Panc1 (cell line): ENCODE measurements around the gene UBAC2. TPM values are rescaled to one million over a fixed set of nuclear protein-coding genes. Genes with fewer than 3 reads are reported as not detected.

Experiments
- ATAC-seq: fragments of 200-7000 bp; cut with Tn5 transposase; 2 replicates; pipeline ENCODE4 v1.9.1; 2020; ENCODE audit warnings: mild to moderate bottlenecking, moderate library complexity
- BruUV-seq: library from RNA; stranded (reverse); fragments of 400-500 nt; replicated peaks from 2 replicates; lab custom pipeline; 2021; lab: Mats Ljungman, UMichigan
- CTCF ChIA-PET: fragments of 300-600 bp; sonication (Branson Sonifier 250); formaldehyde crosslinking; loops from one replicate; lab custom pipeline; 2022; ENCODE audit warnings: antibody characterized with exemption; lab: Charles Lee
- POLR2A ChIA-PET: fragments of 300-600 bp; sonication (Branson Sonifier 250); formaldehyde crosslinking; loops from one replicate; lab custom pipeline; 2022; ENCODE audit warnings: antibody characterized with exemption; lab: Charles Lee
- DNase-seq: peaks from one replicate; pipeline ENCODE4 v3.0.0-alpha.2; 2010; ENCODE audit warnings: low read depth, low spot score
- H3K27ac ChIP-seq: 2 replicates; pipeline ENCODE4 v1.5.1; 2011; ENCODE audit warnings: mild to moderate bottlenecking, low read length, inconsistent platforms
- H3K27me3 ChIP-seq: fragments of 200-500 bp; sonication (Bioruptor generic); 2 replicates; pipeline ENCODE4 v1.6.0; 2014; ENCODE audit warnings: low read length, inconsistent platforms; ENCODE audit not compliant: control insufficient read depth, insufficient read depth
- H3K36me3 ChIP-seq: fragments of 200-500 bp; sonication (Bioruptor generic); 2 replicates; pipeline ENCODE4 v1.5.1; 2014; ENCODE audit warnings: inconsistent platforms, mild to moderate bottlenecking, low read length, moderate library complexity; ENCODE audit not compliant: control insufficient read depth, insufficient read depth
- H3K4me1 ChIP-seq: 2 replicates; pipeline ENCODE4 v1.5.1; 2011; ENCODE audit warnings: inconsistent platforms, mild to moderate bottlenecking, low read length, moderate library complexity; ENCODE audit not compliant: control insufficient read depth, insufficient read depth
- H3K4me3 ChIP-seq, 2 experiments: 2 replicates each; pipeline ENCODE4 v1.5.1; 2011 to 2012; ENCODE audit warnings: low read depth in 2 of 2, low read length in 2 of 2, mild to moderate bottlenecking in 2 of 2, inconsistent platforms in 1 of 2, moderate library complexity in 1 of 2
- H3K9me3 ChIP-seq: fragments of 200-500 bp; sonication (Bioruptor generic); 2 replicates; pipeline ENCODE4 v1.5.1; 2014; ENCODE audit warnings: low read depth, mild to moderate bottlenecking, inconsistent platforms, low read length, moderate library complexity; ENCODE audit not compliant: control insufficient read depth, insufficient read depth
- POLR2AphosphoS5 ChIP-seq: IDR thresholded peaks from 2 replicates; pipeline ENCODE4 v1.6.1; 2012; ENCODE audit warnings: mild to moderate bottlenecking, low read depth, low read length, moderate library complexity
- REST ChIP-seq, 2 experiments: IDR thresholded peaks; 2 replicates each; pipeline ENCODE4 v1.6.1; 2011 to 2012; ENCODE audit warnings: low read depth in 2 of 2, control low read depth in 1 of 2, low read length in 1 of 2, mild to moderate bottlenecking in 1 of 2, moderate library complexity in 1 of 2; ENCODE audit not compliant: insufficient read depth in 1 of 2
- SIN3A ChIP-seq: IDR thresholded peaks from 2 replicates; pipeline ENCODE4 v1.6.1; 2012; ENCODE audit warnings: low read depth, mild to moderate bottlenecking, low read length, moderate library complexity, borderline replicate concordance; ENCODE audit not compliant: insufficient read depth
- TCF7L2 ChIP-seq: IDR thresholded peaks from 2 replicates; pipeline ENCODE4 v1.6.1; 2011; ENCODE audit warnings: mild to moderate bottlenecking, low read depth, low read length, inconsistent platforms
- in situ Hi-C: cut with HindIII; loops from 2 replicates; pipeline ENCODE4 v1.10.0; 2016; ENCODE audit warnings: low sequenced_read_pairs, low pct_unique_long_range_greater_than_20kb
- intact Hi-C: fragments of 100-400 bp; cut with micrococcal nuclease; formaldehyde crosslinking; loops from one replicate; pipeline ENCODE4 v1.10.0; 2022; ENCODE audit not compliant: unreplicated experiment
- total RNA-seq: library from RNA; stranded (reverse); gene quantifications from one replicate; pipeline ENCODE4 v1.2.1, GENCODE V29; 2021; ENCODE audit not compliant: unreplicated experiment
- TF ChIP-seq, protein P1 (sequence below): fragments of 450-650 bp; IDR thresholded peaks from 2 replicates; pipeline ENCODE4 v1.5.1; 2017; ENCODE audit warnings: mild to moderate bottlenecking

UBAC2 gene
- total RNA-seq, 1 experiment from 2014 or later: 40.8 TPM

DNA sequence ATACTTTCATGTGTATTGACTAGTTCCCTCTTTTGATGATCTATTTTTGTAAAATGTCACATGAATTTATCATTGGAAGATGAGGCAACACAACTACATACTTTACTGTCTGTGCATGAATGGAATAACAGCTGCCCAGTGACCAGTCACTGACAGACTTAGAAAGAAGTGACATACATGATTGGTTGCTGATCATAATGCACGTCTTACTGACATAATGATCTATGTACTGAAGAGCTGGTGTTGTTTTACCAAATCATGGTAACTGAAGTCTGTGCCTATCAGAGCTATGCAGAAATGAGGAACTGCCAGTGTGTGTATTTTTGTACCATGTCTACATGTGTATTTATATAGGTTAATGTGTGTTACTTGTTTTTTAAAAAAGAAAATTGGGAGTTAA, 31.1 kb downstream of the UBAC2 start:
- Histone ChIP-seq H3K4me3 (no peak overlapping the region), H3K36me3 (no peaks in the 10 kb centered on the region), H3K4me1 (peaks cover 22% of the 10 kb centered on the region), H3K9me3 (no peaks in the 10 kb centered on the region), H3K27me3 (no peaks in the 10 kb centered on the region), H3K27ac (no peak overlapping the region)
- DNase-seq: no peak
- POLR2A ChIA-PET: no interaction called here
- no peak for ATAC-seq
- no TSS peak for BruUV-seq
- in situ Hi-C loops (no loop called here), intact Hi-C loops (no loop called here)
- CTCF ChIA-PET: interaction anchor here (1.0 kb wide), 1 partner anchor 55 kb away, joined by 3 read pairs; no protein-coding TSS in a partner anchor
- TF ChIP-seq POLR2AphosphoS5: no peak
- TF ChIP-seq SIN3A: no peak
- no peak for TF ChIP-seq REST (IDR thresholded peaks at IDR 0.05; ENCODE audit: insufficient read depth in 1 of 2, low read depth in 2 of 2, low read length in 1 of 2)
- TF ChIP-seq TCF7L2: no peak
- TF ChIP-seq, protein P1, sequence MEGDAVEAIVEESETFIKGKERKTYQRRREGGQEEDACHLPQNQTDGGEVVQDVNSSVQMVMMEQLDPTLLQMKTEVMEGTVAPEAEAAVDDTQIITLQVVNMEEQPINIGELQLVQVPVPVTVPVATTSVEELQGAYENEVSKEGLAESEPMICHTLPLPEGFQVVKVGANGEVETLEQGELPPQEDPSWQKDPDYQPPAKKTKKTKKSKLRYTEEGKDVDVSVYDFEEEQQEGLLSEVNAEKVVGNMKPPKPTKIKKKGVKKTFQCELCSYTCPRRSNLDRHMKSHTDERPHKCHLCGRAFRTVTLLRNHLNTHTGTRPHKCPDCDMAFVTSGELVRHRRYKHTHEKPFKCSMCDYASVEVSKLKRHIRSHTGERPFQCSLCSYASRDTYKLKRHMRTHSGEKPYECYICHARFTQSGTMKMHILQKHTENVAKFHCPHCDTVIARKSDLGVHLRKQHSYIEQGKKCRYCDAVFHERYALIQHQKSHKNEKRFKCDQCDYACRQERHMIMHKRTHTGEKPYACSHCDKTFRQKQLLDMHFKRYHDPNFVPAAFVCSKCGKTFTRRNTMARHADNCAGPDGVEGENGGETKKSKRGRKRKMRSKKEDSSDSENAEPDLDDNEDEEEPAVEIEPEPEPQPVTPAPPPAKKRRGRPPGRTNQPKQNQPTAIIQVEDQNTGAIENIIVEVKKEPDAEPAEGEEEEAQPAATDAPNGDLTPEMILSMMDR: no peak

GRCh38 chr13:99237981-99238662, 37.5 kb downstream of the UBAC2 start:
- intact Hi-C loops (no loop called here), in situ Hi-C loops (no loop called here)
- no TSS peak for BruUV-seq
- POLR2A ChIA-PET: interaction anchor here (0.6 kb wide), 1 partner anchor 212 kb away, joined by 3 read pairs; no protein-coding TSS in a partner anchor
- Histone ChIP-seq H3K4me3 (no peak overlapping the region), H3K27ac (no peak overlapping the region), H3K36me3 (no peaks in the 10 kb centered on the region; the same call in 1 of the 2 replicates), H3K27me3 (no peaks in the 10 kb centered on the region), H3K4me1 (no peaks in the 10 kb centered on the region), H3K9me3 (no peaks in the 10 kb centered on the region)
- DNase-seq (no peak), ATAC-seq (no peak)
- CTCF ChIA-PET: no interaction called here
- no peak for TF ChIP-seq POLR2AphosphoS5
- TF ChIP-seq TCF7L2: no peak
- no peak for TF ChIP-seq SIN3A
- TF ChIP-seq REST (IDR thresholded peaks at IDR 0.05; ENCODE audit: insufficient read depth in 1 of 2, low read depth in 2 of 2, low read length in 1 of 2): no peak
- TF ChIP-seq, protein P1: no peak
